Loucy (cell line): ENCODE results near the gene FLCN.

Experiments used
- EZH2phosphoT487 ChIP-seq: fragments of 200-600 bp; IDR thresholded peaks from 2 replicates; pipeline ENCODE4 v1.6.1; 2018; ENCODE audit warnings: antibody characterized with exemption, mild to moderate bottlenecking, moderate library complexity, borderline replicate concordance
- TF ChIP-seq, protein P1 (sequence below): fragments of 200-600 bp; sonication (generic); conservative IDR thresholded peaks from 2 replicates; pipeline ENCODE4 v1.5.1; 2014; ENCODE audit warnings: mild to moderate bottlenecking, antibody characterized with exemption, low read length

DNA sequence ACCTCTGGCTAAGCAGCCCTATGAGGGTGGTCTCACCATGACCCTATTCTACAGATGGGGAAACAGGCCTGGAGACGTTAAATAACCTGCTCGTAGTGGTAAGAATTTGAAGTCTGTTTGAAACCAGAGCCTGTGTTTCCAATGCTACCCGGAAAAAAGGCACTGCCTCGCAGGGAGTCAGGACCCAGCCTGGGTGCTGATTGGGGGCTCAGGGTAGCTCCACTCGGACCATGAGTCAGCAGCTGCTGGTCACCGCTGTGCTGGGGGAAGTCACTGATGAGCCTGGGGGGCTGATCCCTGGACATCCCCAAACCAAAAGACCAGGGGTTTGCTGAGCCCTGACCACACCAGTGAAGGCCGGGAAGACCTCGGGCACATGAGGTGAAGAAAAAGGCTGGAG is 21.4 kb downstream of the FLCN start:
- TF ChIP-seq, protein P1, sequence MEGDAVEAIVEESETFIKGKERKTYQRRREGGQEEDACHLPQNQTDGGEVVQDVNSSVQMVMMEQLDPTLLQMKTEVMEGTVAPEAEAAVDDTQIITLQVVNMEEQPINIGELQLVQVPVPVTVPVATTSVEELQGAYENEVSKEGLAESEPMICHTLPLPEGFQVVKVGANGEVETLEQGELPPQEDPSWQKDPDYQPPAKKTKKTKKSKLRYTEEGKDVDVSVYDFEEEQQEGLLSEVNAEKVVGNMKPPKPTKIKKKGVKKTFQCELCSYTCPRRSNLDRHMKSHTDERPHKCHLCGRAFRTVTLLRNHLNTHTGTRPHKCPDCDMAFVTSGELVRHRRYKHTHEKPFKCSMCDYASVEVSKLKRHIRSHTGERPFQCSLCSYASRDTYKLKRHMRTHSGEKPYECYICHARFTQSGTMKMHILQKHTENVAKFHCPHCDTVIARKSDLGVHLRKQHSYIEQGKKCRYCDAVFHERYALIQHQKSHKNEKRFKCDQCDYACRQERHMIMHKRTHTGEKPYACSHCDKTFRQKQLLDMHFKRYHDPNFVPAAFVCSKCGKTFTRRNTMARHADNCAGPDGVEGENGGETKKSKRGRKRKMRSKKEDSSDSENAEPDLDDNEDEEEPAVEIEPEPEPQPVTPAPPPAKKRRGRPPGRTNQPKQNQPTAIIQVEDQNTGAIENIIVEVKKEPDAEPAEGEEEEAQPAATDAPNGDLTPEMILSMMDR = no peak
- no peak for TF ChIP-seq EZH2phosphoT487
